Rectal smooth muscle tissue (tissue), 1 donor: ENCODE data around the gene ZFY.

Source experiments
- H3K27ac ChIP-seq: one replicate; pipeline ENCODE4 v1.7.0; 2013; ENCODE audit warnings: low read depth, low read length, inconsistent platforms
- H3K27me3 ChIP-seq: one replicate; pipeline ENCODE4 v1.7.0; 2013; ENCODE audit warnings: low read length; ENCODE audit not compliant: control insufficient read depth, insufficient read depth
- H3K36me3 ChIP-seq: one replicate; pipeline ENCODE4 v1.7.0; 2013; ENCODE audit warnings: low read length; ENCODE audit not compliant: control insufficient read depth, insufficient read depth
- H3K4me1 ChIP-seq: one replicate; pipeline ENCODE4 v1.7.0; 2013; ENCODE audit warnings: low read length; ENCODE audit not compliant: control insufficient read depth, insufficient read depth
- H3K4me3 ChIP-seq: one replicate; pipeline ENCODE4 v1.7.0; 2013; ENCODE audit warnings: low read length
- H3K9ac ChIP-seq: one replicate; pipeline ENCODE4 v1.7.0; 2013; ENCODE audit warnings: low read length

ZFY gene

GRCh38 chrY:2949590-2950252 lies 14.5 kb downstream of the ZFY start:
- Histone ChIP-seq H3K27me3 (no peaks in the 10 kb centered on the region), H3K36me3 (no peaks in the 10 kb centered on the region), H3K9ac (no peak overlapping the region), H3K4me1 (no peaks in the 10 kb centered on the region), H3K27ac (no peak overlapping the region), H3K4me3 (no peak overlapping the region)

- no peak overlapping the region for H3K9ac ChIP-seq
- H3K27ac ChIP-seq = no peak overlapping the region
- no peaks in the 10 kb centered on the region for H3K27me3 ChIP-seq
Observed at GRCh38 chrY:2950655-2951054, 15.5 kb downstream of the ZFY start.

GRCh38 chrY:2952912-2953311 lies 17.7 kb downstream of the ZFY start:
- no peak overlapping the region for H3K27ac ChIP-seq
- no peak overlapping the region for H3K4me3 ChIP-seq
- H3K27me3 ChIP-seq = no peaks in the 10 kb centered on the region
- H3K36me3 ChIP-seq = no peaks in the 10 kb centered on the region
- H3K9ac ChIP-seq = no peak overlapping the region
- no peaks in the 10 kb centered on the region for H3K4me1 ChIP-seq

More at GRCh38 chrY:2950655-2951054, 15.5 kb downstream of the ZFY start:
- Histone ChIP-seq H3K4me1 (no peaks in the 10 kb centered on the region), H3K4me3 (no peak overlapping the region), H3K36me3 (no peaks in the 10 kb centered on the region)

- H3K36me3 ChIP-seq = no peaks in the 10 kb centered on the region
- no peaks in the 10 kb centered on the region for H3K27me3 ChIP-seq
- no peaks in the 10 kb centered on the region for H3K4me1 ChIP-seq
- no peak overlapping the region for H3K9ac ChIP-seq
- H3K27ac ChIP-seq = no peak overlapping the region
- H3K4me3 ChIP-seq = no peak overlapping the region
Observed at GRCh38 chrY:2954735-2955134, 19.6 kb downstream of the ZFY start.

GRCh38 chrY:2955561-2955960 lies 20.4 kb downstream of the ZFY start:
- H3K9ac ChIP-seq = no peak overlapping the region
- H3K4me1 ChIP-seq = no peaks in the 10 kb centered on the region
- no peak overlapping the region for H3K4me3 ChIP-seq
- no peaks in the 10 kb centered on the region for H3K36me3 ChIP-seq
- no peak overlapping the region for H3K27ac ChIP-seq
- H3K27me3 ChIP-seq = no peaks in the 10 kb centered on the region

GRCh38 chrY:2962061-2962460 lies 26.9 kb downstream of the ZFY start:
- Histone ChIP-seq H3K27ac (no peak overlapping the region), H3K9ac (no peak overlapping the region), H3K4me3 (no peak overlapping the region), H3K27me3 (no peaks in the 10 kb centered on the region), H3K36me3 (no peaks in the 10 kb centered on the region), H3K4me1 (no peaks in the 10 kb centered on the region)

- H3K36me3 ChIP-seq = no peaks in the 10 kb centered on the region
- H3K27ac ChIP-seq = no peak overlapping the region
- no peaks in the 10 kb centered on the region for H3K27me3 ChIP-seq
- no peaks in the 10 kb centered on the region for H3K4me1 ChIP-seq
- H3K9ac ChIP-seq = no peak overlapping the region
- no peak overlapping the region for H3K4me3 ChIP-seq
Observed at GRCh38 chrY:2964814-2965213, 29.6 kb downstream of the ZFY start.

- H3K4me3 ChIP-seq = no peak overlapping the region
- no peak overlapping the region for H3K9ac ChIP-seq
- H3K27ac ChIP-seq = no peak overlapping the region
- no peaks in the 10 kb centered on the region for H3K36me3 ChIP-seq
- no peaks in the 10 kb centered on the region for H3K4me1 ChIP-seq
- H3K27me3 ChIP-seq = no peaks in the 10 kb centered on the region
Observed at GRCh38 chrY:2965629-2966028, 30.4 kb downstream of the ZFY start.

GRCh38 chrY:2969561-2969960 lies 34.4 kb downstream of the ZFY start:
- Histone ChIP-seq H3K4me1 (no peaks in the 10 kb centered on the region), H3K4me3 (no peak overlapping the region), H3K9ac (no peak overlapping the region), H3K27ac (no peak overlapping the region), H3K27me3 (no peaks in the 10 kb centered on the region), H3K36me3 (no peaks in the 10 kb centered on the region)

GRCh38 chrY:2972708-2973107 lies 37.5 kb downstream of the ZFY start:
- H3K27me3 ChIP-seq = no peaks in the 10 kb centered on the region
- no peak overlapping the region for H3K9ac ChIP-seq
- no peak overlapping the region for H3K4me3 ChIP-seq
- no peak overlapping the region for H3K27ac ChIP-seq
- no peaks in the 10 kb centered on the region for H3K36me3 ChIP-seq
- H3K4me1 ChIP-seq = no peaks in the 10 kb centered on the region

- Histone ChIP-seq H3K4me3 (no peak overlapping the region), H3K27me3 (no peaks in the 10 kb centered on the region), H3K4me1 (no peaks in the 10 kb centered on the region), H3K27ac (no peak overlapping the region), H3K9ac (no peak overlapping the region), H3K36me3 (no peaks in the 10 kb centered on the region)
Observed at GRCh38 chrY:2973110-2973751, 38.0 kb downstream of the ZFY start.

- Histone ChIP-seq H3K4me3 (no peak overlapping the region), H3K9ac (no peak overlapping the region), H3K36me3 (no peaks in the 10 kb centered on the region), H3K4me1 (no peaks in the 10 kb centered on the region), H3K27me3 (no peaks in the 10 kb centered on the region), H3K27ac (no peak overlapping the region)
Observed at GRCh38 chrY:2979283-2979682, 44.1 kb downstream of the ZFY start.

- H3K27me3 ChIP-seq = no peaks in the 10 kb centered on the region
- no peak overlapping the region for H3K4me3 ChIP-seq
- H3K9ac ChIP-seq = no peak overlapping the region
- no peaks in the 10 kb centered on the region for H3K4me1 ChIP-seq
- H3K27ac ChIP-seq = no peak overlapping the region
- no peaks in the 10 kb centered on the region for H3K36me3 ChIP-seq
Observed at GRCh38 chrY:2984491-2984890, 49.3 kb downstream of the ZFY start.
